Measurements from ENCODE around the gene ZNF385D. TPM values are rescaled to one million over a fixed set of nuclear protein-coding genes. Genes with fewer than 3 reads are reported as not detected.

ZNF385D gene
- polyA plus RNA-seq, 1 donor (not counting 4 experiments of a cell fraction or from before 2014, with no cell fraction given): 0.46 TPM

GRCh38 chr3:21411058-21411457, 340.0 kb downstream of the ZNF385D start:
- Histone ChIP-seq H3K9ac (ENCODE audit: control insufficient read depth, extremely low read depth, insufficient read depth, low read length) (no peak overlapping the region), H3K79me2 (ENCODE audit: control insufficient read depth, insufficient read depth, low read length) (no peaks in the 10 kb centered on the region), H3K27me3 (ENCODE audit: control insufficient read depth, extremely low read depth, insufficient read depth, low read length) (no peaks in the 10 kb centered on the region), H3K4me1 (ENCODE audit: control insufficient read depth, extremely low read depth, insufficient read depth, low read length) (no peaks in the 10 kb centered on the region), H3K9me3 (ENCODE audit: control insufficient read depth, low read depth, low read length) (no peaks in the 10 kb centered on the region), H3K27ac (ENCODE audit: control insufficient read depth, insufficient read depth, low read length) (no peak overlapping the region), H3K9me1 (ENCODE audit: control insufficient read depth, extremely low read depth, insufficient read depth, low read length) (no peaks in the 10 kb centered on the region), H4K20me1 (ENCODE audit: control insufficient read depth, extremely low read depth, insufficient read depth, low read length) (no peaks in the 10 kb centered on the region), H2AFZ (ENCODE audit: control insufficient read depth, low read length) (no peak overlapping the region), H3K4me2 (ENCODE audit: control insufficient read depth, extremely low read depth, insufficient read depth, low read depth, low read length) (no peak overlapping the region), H3K4me3 (ENCODE audit: control insufficient read depth in 2 of 3, extremely low read depth in 1 of 3, insufficient read depth in 2 of 3, low read depth in 1 of 3, low read length in 3 of 3) (no peak overlapping the region), H3K36me3 (ENCODE audit: control insufficient read depth in 2 of 2, extremely low read depth in 1 of 2, insufficient read depth in 2 of 2, low read length in 2 of 2) (no peaks in the 10 kb centered on the region)
- no peak for FAIRE-seq
- dilution Hi-C loops (cut with MboI; ENCODE audit: extremely low pct_ligation_motif_present, low sequenced_read_pairs): no loop called here
- no peak for DNase-seq (ENCODE audit: low read depth, low spot score)
- TF ChIP-seq EZH2 (IDR thresholded peaks at IDR 0.05; ENCODE audit: low read length) (no peak), CTCF (optimal IDR thresholded peaks at IDR 0.05 in 1 of 3, IDR thresholded peaks at IDR 0.05 in 1 of 3, conservative IDR thresholded peaks at IDR 0.05 in 1 of 3; ENCODE audit: extremely low read depth in 1 of 3, insufficient read depth in 2 of 3, low read length in 3 of 3) (no peak)

- no peak for FAIRE-seq
- Histone ChIP-seq H3K9ac (ENCODE audit: control insufficient read depth, extremely low read depth, insufficient read depth, low read length) (no peak overlapping the region), H3K4me2 (ENCODE audit: control insufficient read depth, extremely low read depth, insufficient read depth, low read depth, low read length) (no peak overlapping the region), H3K36me3 (ENCODE audit: control insufficient read depth in 2 of 2, extremely low read depth in 1 of 2, insufficient read depth in 2 of 2, low read length in 2 of 2) (no peaks in the 10 kb centered on the region), H3K9me1 (ENCODE audit: control insufficient read depth, extremely low read depth, insufficient read depth, low read length) (no peaks in the 10 kb centered on the region), H3K27me3 (ENCODE audit: control insufficient read depth, extremely low read depth, insufficient read depth, low read length) (no peaks in the 10 kb centered on the region), H3K79me2 (ENCODE audit: control insufficient read depth, insufficient read depth, low read length) (no peaks in the 10 kb centered on the region), H3K9me3 (ENCODE audit: control insufficient read depth, low read depth, low read length) (no peaks in the 10 kb centered on the region), H3K4me3 (ENCODE audit: control insufficient read depth in 2 of 3, extremely low read depth in 1 of 3, insufficient read depth in 2 of 3, low read depth in 1 of 3, low read length in 3 of 3) (no peak overlapping the region), H3K4me1 (ENCODE audit: control insufficient read depth, extremely low read depth, insufficient read depth, low read length) (no peaks in the 10 kb centered on the region), H4K20me1 (ENCODE audit: control insufficient read depth, extremely low read depth, insufficient read depth, low read length) (no peaks in the 10 kb centered on the region), H2AFZ (ENCODE audit: control insufficient read depth, low read length) (no peak overlapping the region), H3K27ac (ENCODE audit: control insufficient read depth, insufficient read depth, low read length) (no peak overlapping the region)
- TF ChIP-seq CTCF (optimal IDR thresholded peaks at IDR 0.05 in 1 of 3, IDR thresholded peaks at IDR 0.05 in 1 of 3, conservative IDR thresholded peaks at IDR 0.05 in 1 of 3; ENCODE audit: extremely low read depth in 1 of 3, insufficient read depth in 2 of 3, low read length in 3 of 3) (no peak), EZH2 (IDR thresholded peaks at IDR 0.05; ENCODE audit: low read length) (no peak)
- dilution Hi-C loops (cut with MboI; ENCODE audit: extremely low pct_ligation_motif_present, low sequenced_read_pairs): no loop called here
- no peak for DNase-seq (ENCODE audit: low read depth, low spot score)
Measured at GRCh38 chr3:21409401-21409800, 341.6 kb downstream of the ZNF385D start.

All from keratinocyte (primary cell).